K562 (cell line): Measurements from ENCODE around the gene RPLP2.

ENCODE experiments used
- CTCF ChIP-seq, 3 experiments: IDR thresholded peaks in 2 of 3; conservative IDR thresholded peaks in 1 of 3; 2 replicates each; pipeline ENCODE4 v1.5.1; 2011 to 2012; ENCODE audit warnings: low read length in 3 of 3, mild to moderate bottlenecking in 3 of 3, control low read depth in 2 of 3, improper control_type of control experiment in 1 of 3, inconsistent platforms in 1 of 3, low read depth in 1 of 3, mixed read lengths in 1 of 3, moderate library complexity in 1 of 3; ENCODE audit not compliant: insufficient read depth in 2 of 3
- EZH2 ChIP-seq: IDR thresholded peaks from 2 replicates; pipeline ENCODE4 v1.6.1; 2012; ENCODE audit warnings: low read depth, mild to moderate bottlenecking, inconsistent platforms, low read length, borderline replicate concordance
- MYNN ChIP-seq, 2 experiments: sonication (generic); formaldehyde crosslinking in 1 of 2; IDR thresholded peaks; 2 replicates each; pipeline versions ENCODE4 v1.5.0 to v1.6.1; 2016 to 2020; ENCODE audit warnings: antibody characterized with exemption in 1 of 2, missing genetic modification reagents in 1 of 2
- POLR2AphosphoS5 ChIP-seq: IDR thresholded peaks from 2 replicates; pipeline ENCODE4 v1.6.1; 2011; ENCODE audit warnings: mild to moderate bottlenecking, low read depth, low read length, moderate library complexity; ENCODE audit not compliant: control insufficient read depth, insufficient read depth
- REST ChIP-seq, 2 experiments: fragments of 450-650 bp; formaldehyde crosslinking in 1 of 2; IDR thresholded peaks; 2 replicates each; pipeline versions ENCODE4 v1.4.0 to v1.6.1; 2014 to 2020; ENCODE audit warnings: mild to moderate bottlenecking in 2 of 2, borderline replicate concordance in 1 of 2, low read depth in 1 of 2
- SNRNP70 ChIP-seq: fragments of 200-400 bp; formaldehyde crosslinking; optimal IDR thresholded peaks from 2 replicates; pipeline ENCODE3; 2017; ENCODE audit warnings: low read depth, low read length

DNA sequence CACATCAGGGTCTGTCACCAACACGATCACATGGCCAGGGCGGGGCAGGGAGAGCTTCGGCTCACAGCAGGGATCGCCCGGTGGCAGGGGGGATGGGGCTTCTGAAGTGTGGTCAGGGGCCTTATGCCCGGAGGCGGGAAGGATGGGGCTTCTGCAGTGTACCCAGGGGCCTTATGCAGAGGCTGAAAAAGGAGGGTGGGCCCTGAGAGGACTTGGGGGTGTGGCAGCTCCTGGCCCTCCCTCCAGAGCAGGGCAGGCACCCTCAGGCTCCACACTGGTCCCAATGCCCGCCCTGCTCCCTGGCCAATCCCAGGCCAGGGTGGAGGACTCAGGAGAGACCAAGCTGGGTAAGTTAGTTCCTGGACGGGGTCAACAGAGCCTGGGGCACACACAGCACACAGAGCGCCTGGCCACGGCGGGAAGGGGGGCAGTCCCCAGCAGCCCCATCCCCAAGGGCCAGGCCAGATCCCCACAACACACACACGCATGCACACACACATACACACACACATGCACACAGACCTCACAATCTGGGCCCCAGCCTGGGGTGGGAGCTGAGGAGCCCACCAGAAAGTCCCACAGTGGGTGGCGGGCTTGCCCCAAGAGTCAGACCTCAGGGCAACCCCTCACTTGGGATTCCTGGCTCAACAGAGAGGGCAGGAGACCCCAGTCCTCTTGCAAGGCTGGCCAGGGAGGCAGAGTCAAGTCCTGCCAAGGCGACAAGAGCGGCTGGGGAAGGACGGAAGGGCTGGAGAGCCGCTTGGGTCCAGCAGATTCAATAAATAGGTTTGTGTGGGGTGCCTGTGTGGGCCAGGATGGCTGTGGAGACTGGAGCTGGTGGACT lies 18.8 kb upstream of the RPLP2 start:
- TF ChIP-seq SNRNP70 = no peak
- TF ChIP-seq CTCF (IDR thresholded peaks at IDR 0.05 in 2 of 3, conservative IDR thresholded peaks at IDR 0.05 in 1 of 3; ENCODE audit: insufficient read depth in 2 of 3, low read depth in 1 of 3, low read length in 3 of 3) = no peak
- no peak for TF ChIP-seq REST (IDR thresholded peaks at IDR 0.05; ENCODE audit: borderline replicate concordance)
- no peak for TF ChIP-seq REST (CRISPR knock-in tag; IDR thresholded peaks at IDR 0.05; ENCODE audit: low read depth)
- no peak for TF ChIP-seq EZH2
- no peak for TF ChIP-seq MYNN (IDR thresholded peaks at IDR 0.05)
- no peak for TF ChIP-seq MYNN (CRISPR knock-in tag; IDR thresholded peaks at IDR 0.05)
- TF ChIP-seq POLR2AphosphoS5 = no peak
